Endothelial cell of umbilical vein (primary cell): ENCODE results near the gene CHST12.

Experiments
- CTCF ChIP-seq, 2 donors: IDR thresholded peaks; 1 replicate in 1 of 2; 2 replicates in 1 of 2; pipeline ENCODE4 v1.5.1; 2011; ENCODE audit warnings: low read length in 2 of 2, mild to moderate bottlenecking in 2 of 2, moderate library complexity in 2 of 2, control low read depth in 1 of 2, inconsistent platforms in 1 of 2, low read depth in 1 of 2; ENCODE audit not compliant: insufficient read depth in 1 of 2; ENCODE audit errors: extremely low read depth in 1 of 2
- EZH2 ChIP-seq: IDR thresholded peaks from 2 replicates; pipeline ENCODE4 v1.6.1; 2012; ENCODE audit warnings: borderline replicate concordance, low read depth, mild to moderate bottlenecking, moderate library complexity, low read length, inconsistent platforms; ENCODE audit not compliant: severe bottlenecking
- FOS ChIP-seq: IDR thresholded peaks from 2 replicates; pipeline ENCODE4 v1.6.1; 2011; ENCODE audit warnings: mild to moderate bottlenecking, low read length, moderate library complexity, borderline replicate concordance; ENCODE audit not compliant: insufficient read depth
- GATA2 ChIP-seq: IDR thresholded peaks from 2 replicates; pipeline ENCODE4 v1.7.0; 2011; ENCODE audit warnings: low read depth, mild to moderate bottlenecking, moderate library complexity, mixed read lengths, low read length; ENCODE audit not compliant: insufficient read length, insufficient read depth
- JUN ChIP-seq: IDR thresholded peaks from 2 replicates; pipeline ENCODE4 v1.6.1; 2011; ENCODE audit warnings: borderline replicate concordance, low read depth; ENCODE audit not compliant: insufficient read length, insufficient read depth
- MAX ChIP-seq: IDR thresholded peaks from 2 replicates; pipeline ENCODE4 v1.6.1; 2011; ENCODE audit not compliant: insufficient read depth, insufficient read length
- MYC ChIP-seq: IDR thresholded peaks from one replicate; pipeline ENCODE4 v1.6.1; 2011; ENCODE audit warnings: mild to moderate bottlenecking, low read depth, low read length
- POLR2A ChIP-seq: IDR thresholded peaks from 2 replicates; pipeline ENCODE4 v1.6.1; 2012; ENCODE audit warnings: low read depth, mild to moderate bottlenecking, control low read depth, low read length
- POLR2AphosphoS5 ChIP-seq: IDR thresholded peaks from 2 replicates; pipeline ENCODE4 v1.6.1; 2012; ENCODE audit warnings: low read depth, mild to moderate bottlenecking, control low read depth, low read length, moderate library complexity; ENCODE audit not compliant: insufficient read depth

GRCh38 chr7:2490181-2490651, 86.8 kb downstream of the CHST12 start:
- no peak for TF ChIP-seq POLR2AphosphoS5
- no peak for TF ChIP-seq CTCF (IDR thresholded peaks at IDR 0.05; ENCODE audit: extremely low read depth in 1 of 2, insufficient read depth in 1 of 2, low read depth in 1 of 2, low read length in 2 of 2)
- TF ChIP-seq EZH2: no peak
- TF ChIP-seq POLR2A: no peak
- TF ChIP-seq JUN: no peak
- TF ChIP-seq MAX: no peak
- TF ChIP-seq MYC: no peak
- TF ChIP-seq GATA2: no peak
- no peak for TF ChIP-seq FOS
